ENCODE results near the gene CFAP221.

Gene CFAP221

DNA sequence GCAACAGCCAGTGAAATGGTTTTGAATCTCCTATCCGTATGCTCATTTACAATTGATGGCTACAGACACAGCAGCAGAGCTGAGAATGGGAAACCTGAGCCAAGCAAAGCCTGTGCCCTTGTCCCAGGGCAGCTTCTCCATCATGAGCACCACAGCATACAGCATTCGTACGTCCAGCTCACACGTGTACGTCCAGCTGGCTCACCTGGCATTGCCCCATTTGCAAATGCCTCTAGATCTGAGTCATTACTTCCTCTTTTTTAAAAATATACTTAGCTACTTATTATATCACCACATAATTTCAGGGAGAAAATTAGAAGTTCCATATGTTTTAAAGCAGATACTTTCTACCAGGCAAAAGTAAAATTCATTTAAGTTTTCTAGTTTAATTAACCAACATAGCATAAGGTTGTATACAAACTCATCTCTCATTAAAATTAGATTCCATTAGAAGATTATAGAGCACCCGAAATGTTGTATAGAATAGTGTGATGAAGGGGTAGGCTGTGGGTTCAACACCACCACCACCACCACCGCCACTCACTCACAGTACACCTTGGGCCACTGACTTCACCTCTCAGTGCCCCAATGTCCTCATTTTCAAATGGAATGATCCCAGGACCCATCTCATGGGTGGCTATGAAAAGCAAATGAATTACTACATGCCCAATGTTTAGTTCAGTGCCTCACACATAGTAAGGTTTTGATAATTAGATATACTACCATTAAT, 103.4 kb downstream of the CFAP221 start:
- no peak for DNase-seq

DNA sequence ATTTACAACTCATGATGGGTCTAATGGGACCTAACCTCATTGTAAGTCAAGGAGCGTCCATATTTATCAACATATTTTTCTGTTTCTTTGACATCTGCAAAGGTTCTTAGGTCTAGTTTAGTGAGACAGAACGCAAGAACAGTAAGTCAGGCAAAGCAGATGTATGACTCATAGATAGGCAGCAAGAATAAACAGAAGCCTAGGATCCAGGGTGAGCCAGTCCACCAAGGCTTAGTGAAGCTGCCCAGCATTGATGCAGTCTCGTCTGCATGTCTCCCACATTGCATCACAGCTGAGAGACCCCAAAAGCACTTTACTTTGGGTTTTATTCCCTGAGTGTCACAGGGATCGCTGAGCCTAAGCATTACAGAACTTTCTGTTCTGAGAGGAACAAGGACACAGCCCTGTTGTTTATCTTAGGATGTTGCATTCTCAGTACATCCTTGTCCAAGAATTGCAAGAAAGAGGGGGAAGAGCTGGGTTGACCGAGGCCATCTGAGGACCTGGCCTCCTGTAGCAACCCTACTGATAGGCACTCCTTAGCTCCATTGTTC, 105.2 kb downstream of the CFAP221 start:
- DNase-seq: no peak

DNA sequence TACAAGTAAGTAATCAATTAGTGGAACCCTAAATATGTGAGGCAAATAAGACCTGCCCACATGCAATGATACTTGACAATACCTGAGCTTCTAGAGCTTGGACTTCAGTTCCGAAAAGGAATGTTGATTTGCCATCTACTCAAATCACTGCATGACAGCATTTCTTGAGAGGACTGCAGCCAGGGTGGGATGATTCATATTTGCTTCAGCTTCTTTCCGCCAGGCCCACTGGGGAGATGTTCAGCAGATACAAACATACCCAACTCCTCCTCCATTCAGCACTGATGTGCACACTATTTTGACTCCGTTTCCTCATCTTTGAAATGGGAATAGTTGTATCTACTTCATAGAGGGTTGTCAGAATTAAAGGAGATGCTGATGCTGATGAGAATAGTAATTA, 106.0 kb downstream of the CFAP221 start:
- no peak for DNase-seq

DNA sequence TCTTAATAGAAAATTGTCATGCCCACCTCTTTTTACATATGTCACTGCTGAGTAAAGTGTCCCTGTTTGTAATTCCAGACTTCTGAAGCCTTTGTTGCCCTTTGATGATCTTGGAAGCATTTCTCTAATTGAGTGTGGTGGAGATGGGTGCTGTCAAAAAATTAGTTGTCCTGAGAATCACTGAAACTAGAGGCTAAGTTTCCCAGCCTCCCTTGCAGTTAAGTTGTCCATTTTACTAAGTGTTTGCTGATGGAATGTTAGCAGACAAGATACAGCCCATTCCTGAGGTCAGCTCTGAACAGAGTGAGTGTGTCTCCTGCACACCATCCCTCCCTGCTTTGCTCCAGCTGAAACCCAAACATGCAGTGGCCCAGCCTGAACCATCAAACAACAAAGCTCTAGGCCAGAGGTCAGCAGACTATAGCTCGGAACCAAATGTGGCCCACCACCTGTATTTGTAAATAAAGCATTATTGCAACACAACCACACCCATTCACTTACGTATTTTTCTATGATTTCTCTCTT, 106.7 kb downstream of the CFAP221 start:
- DNase-seq: no peak

DNA sequence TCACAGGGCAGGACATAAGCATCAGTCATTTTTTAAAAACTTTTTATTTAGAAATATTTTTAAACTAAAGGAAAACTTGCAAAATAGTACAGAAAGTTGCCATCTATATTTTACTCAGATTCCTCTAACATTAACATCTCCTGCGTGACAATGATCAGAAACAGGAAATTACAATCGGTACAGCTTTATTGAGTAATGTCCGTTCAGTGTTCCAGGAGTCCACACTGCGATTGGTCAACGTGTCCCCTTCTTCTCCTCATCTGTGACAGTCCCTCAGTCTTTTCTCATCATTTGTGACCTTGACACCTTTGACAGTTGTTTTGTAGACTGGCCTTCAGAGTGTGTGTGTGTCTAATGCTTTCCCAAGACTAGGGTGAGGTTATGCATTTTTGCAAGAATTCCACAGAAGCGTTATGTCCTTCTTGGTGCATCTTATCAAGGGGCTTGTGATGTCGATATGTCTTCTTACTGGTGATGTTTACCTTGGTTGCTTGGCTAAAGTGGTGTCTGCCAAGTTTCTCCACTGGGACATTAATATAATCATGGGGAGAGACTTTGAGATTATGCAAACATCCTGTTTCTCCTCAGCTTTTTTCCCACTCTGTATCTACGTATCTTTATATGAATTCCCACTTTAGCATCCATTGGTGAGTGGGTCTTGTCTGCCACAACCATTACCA, 113.4 kb downstream of the CFAP221 start:
- no peak for DNase-seq

DNA sequence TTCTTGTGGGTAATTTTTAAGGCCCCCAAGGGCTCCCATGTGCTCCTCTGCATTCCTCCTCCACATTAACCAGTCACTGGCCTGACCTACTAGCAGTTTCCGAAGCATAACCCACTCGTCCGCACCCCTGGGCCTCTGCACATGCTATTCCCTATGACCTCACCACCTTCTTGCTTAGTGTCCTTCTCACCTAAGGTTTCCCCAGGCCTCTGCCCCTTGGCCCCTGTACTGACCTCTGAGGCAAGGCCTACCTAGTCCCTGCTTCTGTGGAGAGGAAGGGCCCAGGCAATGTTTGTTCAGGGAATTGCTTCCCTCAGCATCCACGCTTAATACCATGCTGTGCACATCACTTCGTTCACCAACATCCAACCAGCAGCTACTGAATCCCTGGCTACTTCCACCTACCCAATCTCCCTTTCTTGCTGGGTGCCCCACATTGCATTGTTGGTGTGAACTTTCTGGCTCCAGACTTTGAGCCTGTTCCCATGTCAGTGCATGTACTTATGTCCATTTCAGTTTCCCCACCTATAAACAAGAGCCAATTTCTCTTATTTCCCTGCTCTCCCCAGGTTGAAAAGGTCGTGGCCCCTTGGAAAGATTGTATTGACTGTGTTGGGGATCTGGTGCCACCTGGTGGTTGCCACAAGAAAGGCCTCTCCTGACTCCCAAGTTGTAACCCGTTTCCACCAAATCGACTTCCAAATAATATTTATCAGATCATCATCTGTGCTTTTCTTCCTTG, 115.5 kb downstream of the CFAP221 start:
- peak in 1 of 2 experiments; percentile 37 for DNase-seq

DNA sequence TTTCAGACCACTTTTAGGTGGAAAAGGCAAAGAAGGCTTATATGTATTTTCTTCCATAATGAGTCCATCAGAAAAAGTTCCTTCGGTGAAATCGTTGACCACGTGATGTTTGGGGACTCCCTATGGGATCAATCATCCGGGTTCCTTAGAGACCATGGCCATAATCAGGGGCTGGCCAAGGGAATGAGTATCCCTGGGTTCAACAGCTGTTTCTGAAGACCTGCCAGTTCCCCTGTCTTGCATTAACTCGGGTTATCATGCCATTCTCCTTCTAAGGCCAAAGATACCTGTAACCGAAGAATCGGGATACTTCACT, 116.1 kb downstream of the CFAP221 start:
- DNase-seq: no peak

DNA sequence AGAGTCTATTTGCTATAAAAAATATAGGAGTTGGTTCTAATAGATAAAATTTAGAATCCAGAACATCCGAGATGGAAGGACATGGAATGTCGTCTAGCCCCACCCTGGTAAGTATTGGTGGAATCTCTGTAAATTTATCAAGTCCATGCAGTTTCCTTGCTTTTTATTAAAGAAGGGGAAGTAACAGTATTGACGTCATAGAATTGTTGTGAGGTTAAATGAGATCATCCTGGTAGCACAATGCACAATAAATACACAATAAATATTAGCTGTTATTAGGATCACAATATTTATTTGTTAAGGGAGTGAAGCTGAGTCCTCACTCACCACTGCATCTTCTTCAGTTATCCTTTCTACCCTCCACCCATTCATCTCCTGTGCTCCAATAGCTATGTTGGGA, 118.0 kb downstream of the CFAP221 start:
- no peak for DNase-seq

DNA sequence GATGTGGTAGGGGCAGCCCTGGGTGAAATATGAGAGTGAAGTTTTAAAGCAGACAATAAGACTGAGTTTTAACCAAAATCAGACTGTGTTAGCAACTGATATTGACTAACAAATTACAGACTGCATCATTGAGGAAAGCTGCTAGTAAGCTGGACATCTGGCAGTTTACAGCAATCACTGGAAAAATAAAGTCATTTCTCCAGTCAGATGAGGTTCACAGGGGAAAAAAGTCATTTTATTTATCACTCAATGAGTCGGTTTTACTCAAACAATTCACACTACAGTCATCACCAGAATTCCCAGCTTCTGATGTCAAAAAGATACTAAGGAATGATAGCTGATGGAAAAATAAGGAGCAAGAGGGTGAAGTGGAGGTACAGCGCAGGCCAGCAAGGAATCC, 124.3 kb downstream of the CFAP221 start:
- DNase-seq: no peak

DNA sequence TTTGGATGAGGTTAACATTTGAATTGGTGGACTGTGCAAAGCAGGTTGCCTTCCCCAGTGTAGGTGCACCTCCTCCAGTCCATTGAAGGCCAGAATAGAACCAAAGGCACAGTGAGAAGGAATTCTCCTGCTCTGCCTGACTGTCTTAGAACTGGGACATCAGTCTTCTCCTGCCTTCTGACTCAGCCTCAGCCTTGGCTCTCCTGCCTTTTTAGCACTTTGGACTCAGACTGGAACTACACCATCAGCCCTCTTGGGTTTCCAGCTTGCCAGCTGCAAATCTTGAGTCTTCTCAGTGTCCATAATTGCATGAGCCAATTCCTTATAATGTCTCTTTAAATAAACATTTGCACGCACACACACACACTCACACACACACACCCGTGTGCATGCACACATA, 126.8 kb downstream of the CFAP221 start:
- DNase-seq: no peak

DNA sequence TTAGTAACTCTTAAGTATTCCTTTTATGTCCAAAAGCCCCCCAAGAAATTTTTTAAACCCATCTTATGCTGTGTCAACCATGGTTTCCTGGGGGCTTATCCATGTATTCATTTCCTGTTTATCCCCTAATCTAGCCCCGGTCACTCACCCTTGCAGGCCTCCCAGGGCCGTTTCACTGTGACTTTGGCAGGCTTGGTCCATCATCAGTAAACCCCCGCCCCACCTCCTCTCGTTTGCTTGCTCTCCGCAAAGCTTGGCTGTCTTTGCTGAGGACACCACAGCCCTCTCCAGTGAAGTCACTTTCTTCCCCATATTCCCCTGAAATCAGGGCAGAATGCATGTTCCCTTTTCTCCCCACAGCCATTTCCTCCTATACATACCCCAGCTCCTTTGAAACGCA, 127.5 kb downstream of the CFAP221 start:
- no peak for DNase-seq

DNA sequence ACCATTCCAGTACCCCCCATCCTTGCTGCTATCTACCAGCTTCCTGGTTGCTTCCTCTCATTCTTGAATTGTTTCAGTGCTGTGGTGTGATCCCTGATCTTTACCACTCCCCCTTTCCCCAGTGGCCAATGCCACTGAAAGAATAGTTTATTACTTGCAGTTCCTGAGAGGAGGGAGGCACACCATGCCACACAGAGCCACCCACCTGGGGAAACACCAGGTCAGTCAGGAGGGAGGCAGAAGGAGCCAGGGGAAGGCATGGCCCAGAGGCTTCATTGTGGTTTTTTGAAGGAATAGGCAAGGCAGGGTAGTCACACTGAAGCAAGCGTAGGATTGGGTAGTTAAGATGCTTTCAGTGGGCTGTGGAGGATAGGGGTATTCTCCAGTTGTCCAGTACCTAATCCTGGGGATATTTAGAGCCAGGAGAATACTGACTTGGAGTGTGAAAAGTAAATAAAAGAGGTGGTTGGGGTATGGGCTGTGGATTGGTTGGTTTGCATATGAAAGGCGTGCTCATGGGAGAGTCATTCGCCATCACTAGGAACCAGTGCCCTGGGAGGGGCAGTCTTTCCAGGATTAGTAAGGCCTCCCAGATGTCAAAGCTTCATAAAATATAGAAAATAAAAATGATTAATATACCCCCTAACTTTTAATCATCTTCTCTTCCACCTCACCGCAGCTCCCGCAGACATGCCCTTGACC, 128.1 kb downstream of the CFAP221 start:
- DNase-seq: no peak

DNA sequence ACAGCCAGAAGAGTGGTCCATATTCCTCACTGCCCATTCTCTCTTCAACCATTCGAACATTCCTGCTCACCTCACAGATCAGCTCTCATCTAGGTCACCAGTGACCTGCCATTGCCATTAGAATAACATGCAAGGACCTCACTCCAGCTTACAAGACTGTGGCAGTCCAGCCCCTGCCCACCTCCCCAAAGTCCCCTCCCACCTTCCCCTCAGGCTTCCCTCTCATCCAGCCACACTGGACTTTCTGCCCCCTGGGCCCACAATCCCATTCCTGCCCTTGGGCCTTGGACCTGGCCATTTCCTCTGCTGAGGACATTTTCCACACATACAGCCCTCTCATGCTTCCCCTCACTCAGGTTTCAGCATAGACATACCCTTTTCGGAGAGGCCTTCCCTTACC, 129.5 kb downstream of the CFAP221 start:
- no peak for DNase-seq

DNA sequence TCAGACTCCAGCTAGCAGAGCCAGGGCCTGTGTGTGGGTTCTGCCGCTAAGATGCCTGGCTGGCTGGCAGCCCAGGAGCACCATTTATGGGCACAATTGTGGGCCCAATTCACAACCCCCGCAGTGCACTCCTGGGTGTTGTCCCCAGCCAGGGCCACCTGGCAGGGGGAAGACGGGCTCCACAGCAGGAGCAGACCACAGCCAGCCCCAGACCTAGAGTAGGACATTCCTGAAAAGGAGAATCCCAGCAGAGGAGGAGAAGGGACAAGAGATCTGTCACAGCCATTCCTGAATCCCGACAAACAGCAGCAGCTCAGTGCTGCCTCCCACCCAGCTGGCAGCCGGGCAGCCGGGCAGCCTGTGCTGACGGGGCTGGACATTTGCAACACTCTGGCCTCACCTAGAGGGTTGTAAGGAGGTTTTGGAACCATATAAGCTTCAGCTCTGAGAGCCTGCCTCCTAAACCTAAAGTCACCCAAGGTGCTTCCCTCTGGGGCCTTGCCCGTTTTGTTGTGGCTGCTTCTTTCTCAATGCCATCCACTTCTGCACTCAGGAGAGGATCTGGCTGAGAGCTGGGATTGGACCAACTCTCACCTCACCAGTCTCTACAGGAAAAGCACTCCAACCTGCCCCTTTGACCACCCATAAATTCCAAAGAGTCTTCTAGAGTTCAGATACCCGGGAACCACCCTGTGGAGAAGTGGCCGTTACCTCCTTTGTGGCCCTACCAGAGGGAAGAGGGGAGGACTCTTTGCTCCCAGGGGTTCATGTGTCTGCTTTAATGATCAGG, 130.7 kb downstream of the CFAP221 start:
- peak in 1 of 2 experiments; percentile 32 for DNase-seq

DNA sequence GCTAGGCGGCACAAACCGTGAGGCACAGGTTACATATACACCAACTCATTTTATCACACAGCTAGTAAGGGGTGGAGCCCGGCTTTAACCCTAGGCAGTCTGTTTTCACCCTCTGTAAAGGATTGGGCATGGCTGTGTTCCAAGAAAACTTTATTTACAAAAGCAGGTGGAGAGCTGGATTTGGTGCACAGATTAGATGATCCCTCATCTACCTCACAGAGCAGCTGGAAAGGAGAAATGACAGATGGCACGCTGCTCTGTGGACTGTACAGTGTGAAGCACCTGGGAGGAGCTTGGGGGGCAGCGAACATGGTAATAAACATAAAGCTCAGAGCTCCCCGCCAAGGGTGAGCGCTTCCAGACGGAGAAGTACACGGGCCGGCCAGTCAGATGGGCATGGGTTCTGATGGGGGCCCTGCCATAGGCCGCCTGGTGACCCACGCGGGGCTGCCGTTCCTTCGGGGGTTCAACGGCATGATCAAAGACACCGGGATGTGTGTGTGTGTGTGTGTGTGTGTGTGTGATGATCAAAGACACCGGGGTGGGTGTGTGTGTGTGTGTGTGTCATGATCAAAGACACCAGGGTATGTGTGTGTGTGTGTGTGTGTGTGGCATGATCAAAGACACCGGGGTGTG, 133.9 kb downstream of the CFAP221 start:
- DNase-seq: peak; percentile 97 to 99

DNA sequence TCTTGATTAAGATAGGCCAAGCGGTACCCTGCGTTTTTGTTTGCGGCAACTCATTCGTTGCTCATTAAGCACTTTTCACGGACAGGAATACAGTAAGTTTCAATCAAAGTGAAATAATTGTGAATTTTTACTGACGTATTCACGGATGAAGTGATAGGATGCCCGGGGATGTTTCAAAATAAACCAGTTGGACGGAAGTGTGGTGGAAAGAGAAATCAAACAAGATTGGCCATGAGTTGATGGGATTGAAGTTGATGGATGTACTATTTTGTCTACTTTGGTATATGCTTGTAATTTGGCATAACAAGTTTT, 135.2 kb downstream of the CFAP221 start:
- DNase-seq: no peak

DNA sequence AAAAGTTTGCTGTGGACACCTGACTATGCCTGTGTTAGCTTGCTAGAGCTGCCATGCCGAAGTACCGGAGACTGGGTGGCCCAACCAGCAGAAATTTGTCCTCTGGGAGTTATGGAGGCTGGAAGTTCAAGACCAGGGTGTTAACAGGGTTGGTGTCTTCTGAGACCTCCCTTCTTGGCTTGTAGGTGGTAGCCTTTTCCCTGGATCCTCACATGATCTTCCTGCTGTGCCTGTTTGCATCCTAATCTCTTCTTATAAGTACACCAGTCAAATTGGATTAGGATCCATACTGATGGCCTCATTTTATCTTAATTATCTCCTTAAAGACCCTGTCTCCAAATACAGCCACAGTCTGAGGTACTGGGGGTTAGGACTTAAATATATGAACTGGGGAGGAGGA, 135.6 kb downstream of the CFAP221 start:
- DNase-seq: peak; percentile 44 to 77

DNA sequence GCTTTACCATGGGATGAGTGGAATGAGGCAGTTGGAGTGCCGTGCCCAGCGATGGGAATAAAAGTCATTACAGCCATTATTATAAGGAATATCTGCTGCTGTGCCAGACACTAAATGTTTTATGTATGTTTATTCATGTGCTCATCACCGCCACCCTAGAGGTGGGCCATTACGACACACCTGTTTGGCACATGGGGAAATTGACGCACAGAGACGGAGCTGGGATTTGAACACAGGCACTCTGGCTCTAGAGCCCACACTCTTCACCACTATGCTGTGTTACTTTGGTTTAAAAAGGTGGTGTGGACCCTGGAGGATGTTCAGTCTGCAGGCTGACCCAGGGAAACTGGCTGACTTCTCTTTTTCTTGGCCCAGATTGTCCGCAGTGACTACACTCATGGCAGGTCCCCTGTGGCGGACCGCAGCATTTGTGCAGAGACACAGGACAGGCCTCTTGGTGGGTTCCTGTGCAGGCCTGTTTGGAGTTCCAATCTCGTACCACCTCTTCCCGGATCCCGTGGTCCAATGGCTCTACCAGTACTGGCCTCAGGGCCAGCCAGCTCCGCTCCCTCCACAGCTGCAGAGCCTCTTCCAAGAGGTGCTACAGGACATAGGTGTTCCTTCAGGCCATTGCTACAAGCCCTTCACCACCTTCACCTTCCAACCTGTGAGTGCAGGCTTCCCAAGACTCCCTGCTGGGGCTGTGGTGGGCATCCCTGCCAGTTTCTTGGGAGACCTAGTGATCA, 136.4 kb downstream of the CFAP221 start:
- DNase-seq: no peak

DNA sequence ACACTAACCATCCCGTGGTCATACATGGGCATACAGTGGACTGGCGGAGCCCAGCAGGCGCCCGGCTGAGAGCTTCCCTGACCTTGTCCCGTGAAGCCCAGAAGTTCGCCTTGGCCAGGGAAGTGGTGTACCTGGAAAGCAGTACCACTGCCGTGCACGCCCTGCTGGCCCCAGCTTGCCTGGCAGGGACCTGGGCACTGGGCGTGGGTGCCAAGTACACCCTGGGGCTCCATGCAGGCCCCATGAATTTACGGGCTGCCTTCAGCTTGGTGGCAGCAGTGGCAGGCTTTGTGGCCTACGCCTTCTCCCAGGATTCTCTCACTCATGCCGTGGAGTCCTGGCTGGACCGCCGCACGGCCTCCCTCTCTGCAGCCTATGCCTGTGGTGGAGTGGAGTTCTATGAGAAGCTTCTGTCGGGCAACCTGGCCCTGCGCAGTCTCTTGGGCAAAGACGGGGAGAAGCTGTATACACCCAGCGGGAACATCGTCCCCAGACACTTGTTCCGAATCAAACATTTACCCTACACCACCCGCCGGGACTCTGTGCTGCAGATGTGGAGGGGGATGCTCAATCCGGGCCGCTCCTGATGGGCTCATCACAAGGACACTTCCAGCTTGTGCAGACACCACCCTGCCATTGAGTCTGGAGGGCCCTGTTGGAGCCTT, 137.1 kb downstream of the CFAP221 start:
- DNase-seq: no peak

DNA sequence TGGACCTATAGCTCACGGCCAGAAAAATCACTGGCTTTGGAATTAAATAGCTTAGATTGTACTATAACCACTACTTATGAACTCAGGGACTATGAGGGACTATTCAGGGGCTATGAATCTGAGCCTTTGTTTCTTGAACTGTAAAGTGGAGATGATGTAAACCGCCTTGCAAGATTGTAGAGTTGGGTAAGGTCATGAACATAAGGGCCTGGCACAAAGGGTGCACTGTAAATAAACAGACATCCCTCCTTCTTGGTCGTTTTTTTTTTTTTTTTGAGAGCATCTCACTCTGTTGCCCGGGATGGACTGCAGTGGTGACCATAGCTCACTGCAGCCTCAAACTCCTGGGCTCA, 137.6 kb downstream of the CFAP221 start:
- DNase-seq: no peak

DNA sequence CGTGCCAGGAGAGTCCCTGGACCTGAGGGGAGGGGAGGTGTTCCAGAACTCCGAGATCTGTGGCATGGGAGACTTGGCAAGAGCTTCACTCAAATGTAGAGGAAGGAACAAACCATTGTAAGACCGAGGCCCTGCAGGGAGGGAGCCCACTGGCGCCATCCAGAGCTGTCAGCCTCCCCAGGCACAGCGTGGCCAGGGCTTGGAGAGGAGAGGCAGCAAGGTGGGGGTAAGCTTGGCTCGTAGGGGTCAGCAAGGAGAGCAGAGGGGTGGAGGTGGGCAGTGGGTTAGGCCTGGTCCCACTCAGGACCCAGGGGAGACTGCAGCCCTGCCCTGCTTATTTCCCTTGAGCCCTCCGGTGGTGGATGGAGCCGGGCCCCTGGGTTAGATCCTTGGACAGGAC, 138.3 kb downstream of the CFAP221 start:
- no peak for DNase-seq

All from NCI-H524 (cell line).